ENCODE results near the gene METAP1D. TPM values are rescaled to one million over a fixed set of nuclear protein-coding genes. Genes with fewer than 3 reads are reported as not detected.

METAP1D gene
- total RNA-seq, 1 experiment from 2014 or later, result 8.6 TPM

GRCh38 chr2:171986778-171987177, 13.0 kb upstream of the METAP1D start:
- CTCF ChIA-PET, result no interaction called here
- POLR2A ChIA-PET, result interaction anchor here (0.9 kb wide), 1 partner anchor 61 kb away, joined by 7 read pairs; no protein-coding TSS in a partner anchor
- Histone ChIP-seq H3K27ac (ENCODE audit: low read length) (no peak overlapping the region), H3K4me3 (ENCODE audit: low read depth in 2 of 2, low read length in 2 of 2) (no peak overlapping the region), H3K9me3 (ENCODE audit: control insufficient read depth, insufficient read depth, low read depth, low read length) (no peaks in the 10 kb centered on the region), H3K27me3 (ENCODE audit: control insufficient read depth, insufficient read depth, low read length) (no peaks in the 10 kb centered on the region), H3K36me3 (ENCODE audit: control insufficient read depth, insufficient read depth, low read length) (no peaks in the 10 kb centered on the region), H3K4me1 (ENCODE audit: control insufficient read depth, insufficient read depth, low read length) (no peaks in the 10 kb centered on the region)
- no TSS peak for BruUV-seq (replicated peaks)
- in situ Hi-C loops (cut with HindIII; ENCODE audit: low pct_unique_long_range_greater_than_20kb, low sequenced_read_pairs) (no loop called here), intact Hi-C loops (cut with micrococcal nuclease; ENCODE audit: unreplicated experiment) (no loop called here)
- TF ChIP-seq SIN3A (IDR thresholded peaks at IDR 0.05; ENCODE audit: borderline replicate concordance, insufficient read depth, low read depth, low read length) (no peak), CTCF (IDR thresholded peaks at IDR 0.05) (no peak), POLR2AphosphoS5 (IDR thresholded peaks at IDR 0.05; ENCODE audit: low read depth, low read length) (no peak), REST (IDR thresholded peaks at IDR 0.05; ENCODE audit: insufficient read depth in 1 of 2, low read depth in 2 of 2, low read length in 1 of 2) (no peak), TCF7L2 (IDR thresholded peaks at IDR 0.05; ENCODE audit: low read depth, low read length) (no peak)
- DNase-seq (ENCODE audit: low read depth, low spot score) (no peak), ATAC-seq (no peak)

- in situ Hi-C loops (cut with HindIII; ENCODE audit: low pct_unique_long_range_greater_than_20kb, low sequenced_read_pairs), result no loop called here
- no peaks in the 10 kb centered on the region for H3K4me1 ChIP-seq (ENCODE audit: control insufficient read depth, insufficient read depth, low read length)
- H3K27ac ChIP-seq (ENCODE audit: low read length), result no peak overlapping the region
- H3K36me3 ChIP-seq (ENCODE audit: control insufficient read depth, insufficient read depth, low read length), result no peaks in the 10 kb centered on the region
- CTCF ChIA-PET, result interaction anchor here (0.7 kb wide), 1 partner anchor 142 kb away, joined by 3 read pairs; no protein-coding TSS in a partner anchor
- H3K4me3 ChIP-seq (ENCODE audit: low read depth in 2 of 2, low read length in 2 of 2), result no peak overlapping the region
- no peak for ATAC-seq
- BruUV-seq (replicated peaks), result no TSS peak
- intact Hi-C loops (cut with micrococcal nuclease; ENCODE audit: unreplicated experiment), result loop anchor here (10.0 kb wide), 1 partner anchor 114 kb away; the partner anchor contains the start of gene DLX2
- H3K9me3 ChIP-seq (ENCODE audit: control insufficient read depth, insufficient read depth, low read depth, low read length), result no peaks in the 10 kb centered on the region
- TF ChIP-seq REST (IDR thresholded peaks at IDR 0.05; ENCODE audit: insufficient read depth in 1 of 2, low read depth in 2 of 2, low read length in 1 of 2), result no peak
- TF ChIP-seq TCF7L2 (IDR thresholded peaks at IDR 0.05; ENCODE audit: low read depth, low read length), result no peak
- no peak for TF ChIP-seq CTCF (IDR thresholded peaks at IDR 0.05)
- no peak for TF ChIP-seq SIN3A (IDR thresholded peaks at IDR 0.05; ENCODE audit: borderline replicate concordance, insufficient read depth, low read depth, low read length)
- no peak for TF ChIP-seq POLR2AphosphoS5 (IDR thresholded peaks at IDR 0.05; ENCODE audit: low read depth, low read length)
- POLR2A ChIA-PET, result no interaction called here
- DNase-seq (ENCODE audit: low read depth, low spot score), result no peak
- no peaks in the 10 kb centered on the region for H3K27me3 ChIP-seq (ENCODE audit: control insufficient read depth, insufficient read depth, low read length)
These were observed 8.7 kb upstream of the METAP1D start for GRCh38 chr2:171991027-171991426.

Measured in Panc1 (cell line).